GM18873 (cell line): ENCODE measurements around the gene ING4.
A peak's percentile ranks its signal among the peaks of the same experiment; 100 is the strongest.

Experiments
- ATAC-seq: cut with Tn5 transposase; IDR thresholded peaks from one replicate; pipeline ENCODE4 v1.9.1; 2021; ENCODE audit warnings: mild to moderate bottlenecking, moderate library complexity, moderate number of reproducible peaks; ENCODE audit not compliant: unreplicated experiment, low FRiP score

The ING4 gene

DNA sequence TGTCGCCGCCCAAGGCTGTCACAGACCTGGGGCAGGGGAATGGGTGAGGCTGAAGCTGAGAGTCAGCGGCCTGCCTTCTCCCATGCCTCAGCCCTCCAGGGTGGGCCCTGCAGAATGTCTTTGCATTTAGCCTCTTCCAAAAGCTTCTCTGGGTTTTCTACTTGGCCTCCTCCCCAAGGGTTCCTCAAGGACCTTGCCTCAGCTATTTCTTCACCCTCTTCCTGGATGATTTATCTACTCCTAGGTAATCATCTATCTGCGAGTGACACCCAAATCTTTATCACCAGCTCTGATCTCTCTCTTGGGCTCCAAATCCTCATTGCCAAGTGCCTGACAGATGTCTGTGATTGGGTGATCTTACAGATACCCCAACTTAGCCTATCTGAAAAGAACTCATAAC is 22.4 kb downstream of the ING4 start:
- ATAC-seq, result no peak

DNA sequence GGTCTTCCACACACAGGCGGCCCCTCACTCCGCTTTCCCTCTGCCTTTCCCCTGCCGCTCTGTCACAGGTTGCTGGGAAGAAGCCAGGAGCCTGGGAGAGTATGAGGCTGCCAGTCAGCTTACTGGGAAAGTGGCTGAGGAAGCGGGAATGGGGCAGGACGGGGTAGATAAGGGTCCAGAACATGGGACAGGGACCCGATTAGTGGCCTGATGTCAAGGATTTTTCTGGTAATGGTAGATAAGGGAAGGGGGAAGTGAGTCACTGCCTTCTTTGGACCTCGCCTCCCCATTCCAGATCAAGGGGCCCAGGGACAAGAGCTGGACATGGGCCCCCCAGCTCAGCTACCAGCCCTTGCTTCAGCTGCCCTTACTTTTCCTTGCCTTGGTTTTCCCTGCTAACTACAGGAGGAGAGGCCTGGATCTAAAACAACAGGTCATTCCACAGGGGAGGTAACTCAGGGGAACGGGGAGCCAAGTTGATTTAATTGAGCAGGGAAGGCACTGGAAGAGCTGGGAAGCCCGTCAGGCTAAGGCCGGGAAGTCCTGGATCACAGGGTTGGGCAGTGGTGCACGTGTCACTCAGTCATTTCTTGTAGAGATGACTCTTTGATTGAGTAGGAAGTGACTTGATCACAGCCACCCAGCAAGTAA is 23.6 kb downstream of the ING4 start:
- ATAC-seq, result no peak

DNA sequence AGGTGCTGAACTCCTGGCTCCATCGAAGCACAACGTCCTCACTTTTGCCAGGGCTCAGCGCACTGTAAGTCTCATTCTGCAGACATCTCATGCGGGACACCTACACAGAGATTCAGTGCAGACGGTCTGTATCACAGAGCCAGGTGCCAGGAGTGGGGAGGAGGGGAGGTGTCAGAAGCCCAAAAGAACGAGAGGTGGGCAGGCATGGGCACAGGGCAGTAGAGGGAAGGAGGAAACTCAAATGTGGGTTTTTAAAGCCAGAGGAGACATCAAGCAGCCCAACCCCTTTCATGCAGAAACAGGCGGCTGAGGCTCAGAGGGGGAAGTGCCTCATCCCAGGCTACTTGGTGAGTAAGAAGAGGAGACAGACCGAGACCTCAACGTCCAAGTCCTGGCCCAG is 24.6 kb downstream of the ING4 start:
- ATAC-seq, result no peak

DNA sequence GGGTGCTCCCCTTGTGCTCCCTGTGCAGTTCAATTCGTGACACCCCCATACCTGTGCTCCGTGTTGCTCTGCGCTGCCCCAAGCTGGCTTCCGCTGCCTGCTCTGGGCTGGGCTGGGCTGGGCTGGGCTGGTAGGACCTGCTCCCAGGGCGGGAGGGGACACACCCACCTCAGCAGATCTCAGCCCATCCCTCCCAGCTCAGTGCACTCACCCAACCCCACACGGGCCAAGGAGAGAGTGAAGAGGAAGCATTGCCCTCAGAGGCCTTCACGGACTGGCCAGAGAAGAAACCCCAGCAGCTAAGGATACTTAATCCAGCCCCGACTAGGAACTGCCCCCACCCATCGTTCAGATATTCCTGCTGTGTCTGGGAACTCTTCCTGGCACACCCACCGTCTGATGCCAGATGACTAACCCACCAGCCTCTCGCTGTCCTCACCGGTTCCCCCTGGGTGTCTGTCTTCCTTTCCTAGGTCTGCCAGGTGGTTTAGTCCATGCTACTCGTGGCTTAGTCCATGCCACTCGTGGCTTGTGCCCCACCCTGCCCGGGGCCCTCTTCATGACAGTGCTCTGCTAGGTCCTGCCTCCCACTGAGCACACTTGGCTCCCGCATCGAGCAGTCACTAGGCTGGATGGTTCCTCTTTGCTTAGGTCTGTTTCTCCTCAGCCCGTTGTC is 26.9 kb downstream of the ING4 start, which contains the start of gene LPAR5:
TSS of gene LPAR5 (minus strand) at position 104 of the 676 bp plus-strand sequence. CDS start 14,711 bp downstream, outside the sequence.
- no peak for ATAC-seq

DNA sequence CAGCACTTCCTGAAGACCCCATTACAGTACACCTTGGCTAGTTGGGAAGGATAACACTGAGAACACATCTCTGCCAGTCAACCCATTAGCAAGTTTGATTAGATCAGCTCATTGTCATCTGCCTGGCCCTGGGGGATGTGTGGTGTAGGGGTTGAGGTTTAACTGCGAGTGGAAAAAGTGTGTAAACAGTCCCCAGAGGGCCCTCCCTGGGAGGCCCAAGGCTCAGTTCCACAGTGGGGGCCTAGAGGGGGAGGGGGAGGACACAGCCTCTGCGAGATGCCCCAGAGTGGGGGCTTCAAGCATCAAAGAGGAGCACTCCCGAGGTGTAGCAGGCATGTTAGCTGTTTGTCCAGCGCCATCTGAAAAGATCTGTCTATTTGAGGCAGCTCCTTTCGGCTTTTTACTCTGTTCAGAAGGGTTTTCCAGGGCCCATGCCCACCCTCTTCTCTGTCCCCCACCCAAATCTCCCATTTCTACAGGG is 27.5 kb downstream of the ING4 start:
- ATAC-seq, result no peak

DNA sequence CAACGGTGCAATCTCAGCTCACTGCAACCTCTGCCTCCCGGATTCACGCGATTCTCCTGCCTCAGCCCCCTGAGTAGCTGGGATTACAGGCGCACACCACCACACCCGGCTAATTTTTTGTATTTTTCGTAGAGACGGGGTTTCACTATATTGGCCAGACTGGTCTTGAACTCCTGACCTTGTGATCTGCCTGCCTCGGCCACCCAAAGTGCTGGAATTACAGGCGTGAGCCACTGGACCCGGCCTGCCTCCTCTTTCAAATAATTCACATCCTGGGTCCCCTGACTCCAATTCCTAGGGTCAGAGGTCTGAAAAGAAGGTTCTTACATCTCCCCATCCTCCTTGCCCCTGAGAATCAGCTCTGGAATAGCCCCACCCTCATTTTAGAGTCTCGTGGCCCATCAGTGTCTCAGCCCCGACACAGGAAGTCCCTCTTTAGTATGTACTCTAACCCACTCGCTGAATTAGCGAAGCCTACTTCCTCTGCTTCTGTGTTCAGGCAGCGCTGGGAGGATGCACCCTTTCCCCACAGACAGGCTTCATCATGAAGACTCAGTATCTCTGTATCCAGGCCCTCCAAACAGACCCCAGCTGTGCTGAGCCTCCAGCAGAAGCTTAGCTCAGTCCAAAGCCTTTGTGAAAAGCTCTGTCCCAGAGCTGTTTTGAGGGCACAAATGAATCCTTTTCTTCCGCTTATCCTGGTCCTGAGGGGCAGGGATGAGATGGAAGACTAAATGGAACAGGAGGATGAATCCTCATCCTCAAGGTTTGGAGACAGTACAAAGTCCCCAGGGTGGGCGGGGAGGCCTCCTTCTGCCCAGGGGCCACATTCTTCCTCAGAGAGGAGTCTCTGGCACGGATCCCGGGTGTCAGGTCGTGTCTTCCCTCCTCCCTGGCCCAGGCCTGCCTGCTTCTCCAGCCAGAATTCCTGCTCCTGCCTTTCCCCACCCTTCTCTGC is 30.6 kb downstream of the ING4 start:
- ATAC-seq, result peak; percentile 52

DNA sequence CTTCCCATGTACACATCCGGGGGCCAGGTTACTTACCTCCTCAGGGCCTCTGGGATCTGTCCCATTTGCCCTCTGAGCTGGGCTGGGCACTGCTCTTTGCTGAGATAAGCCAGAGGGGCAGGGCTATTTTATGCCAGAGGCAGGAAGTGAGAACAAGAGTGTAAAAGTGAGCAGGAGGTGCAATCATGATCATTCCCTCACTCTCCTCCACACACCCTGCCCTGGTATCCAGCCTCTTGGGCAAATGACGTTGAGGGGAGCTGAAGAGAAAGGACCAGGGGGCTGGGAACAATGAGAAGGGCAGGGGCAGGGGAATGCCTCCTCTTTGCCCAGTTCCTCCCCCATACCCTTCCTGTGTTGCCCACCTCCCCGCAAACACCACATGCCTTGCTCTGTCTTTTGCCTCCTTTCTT is 31.4 kb downstream of the ING4 start:
- no peak for ATAC-seq

DNA sequence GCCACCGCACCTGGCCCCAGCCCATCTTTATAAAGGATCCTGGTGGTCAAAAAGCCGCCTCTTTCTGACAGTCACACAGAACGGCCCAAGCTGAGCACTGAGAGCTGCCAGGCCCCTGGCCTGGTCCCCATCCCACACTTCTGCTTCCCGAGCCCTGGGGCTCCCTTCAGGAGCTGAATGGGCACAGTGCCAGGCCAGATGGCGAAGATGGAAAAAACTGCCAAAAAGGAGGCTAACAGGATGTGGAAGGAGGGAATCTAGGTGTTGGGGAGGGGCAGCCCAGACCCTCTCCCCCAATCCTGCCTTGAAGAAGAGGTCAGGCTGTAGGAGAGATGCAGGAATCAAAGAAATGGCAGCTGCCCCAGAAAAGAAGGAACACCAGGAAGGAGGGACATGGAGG is 32.2 kb downstream of the ING4 start:
- no peak for ATAC-seq

DNA sequence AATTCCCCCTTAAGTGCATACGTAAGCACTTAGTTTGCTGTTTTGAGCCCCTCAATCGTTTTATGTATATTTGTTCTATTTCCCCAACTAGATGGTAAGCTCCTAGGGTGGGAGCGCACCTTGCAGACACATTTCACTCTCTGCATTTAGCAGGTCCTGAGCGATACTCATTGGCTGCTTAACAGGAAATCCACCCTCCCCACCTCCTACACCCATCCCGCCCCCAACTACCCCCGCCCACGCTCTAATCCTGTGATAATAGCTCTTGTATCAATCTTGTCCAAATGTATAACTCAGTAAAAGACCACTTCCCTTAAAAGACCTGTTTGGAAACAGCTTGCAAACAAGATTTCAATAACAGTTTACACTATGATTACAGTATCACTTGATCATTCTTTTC is 35.3 kb downstream of the ING4 start:
- ATAC-seq, result no peak

DNA sequence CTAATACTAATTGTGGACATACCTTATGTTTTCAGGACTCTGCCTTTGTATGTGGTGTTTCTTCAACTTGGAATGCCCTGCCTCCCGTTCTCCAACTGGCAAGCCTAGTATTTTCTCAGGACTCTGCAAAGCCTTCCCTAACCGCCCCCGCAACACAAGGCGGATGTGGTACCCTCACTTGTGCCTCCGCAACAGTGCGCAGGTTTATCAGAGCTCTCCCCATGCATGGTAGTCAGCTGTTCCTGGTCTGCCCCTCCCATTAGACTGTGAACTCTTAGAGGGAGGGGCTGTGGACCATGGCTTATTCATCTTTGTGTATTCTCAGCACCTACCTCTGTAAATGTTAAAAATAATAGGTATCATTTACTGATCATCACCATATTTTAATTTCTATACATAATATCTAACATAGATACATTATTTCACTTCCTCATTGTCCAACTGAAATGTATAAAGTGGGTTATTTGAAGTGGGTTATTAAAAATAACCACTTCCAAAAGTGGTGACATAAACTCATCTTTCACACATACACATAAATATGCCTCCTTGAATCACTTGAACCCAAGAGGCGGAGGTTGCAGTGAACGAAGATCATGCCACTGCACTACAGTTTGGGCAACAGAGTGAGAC is 36.1 kb downstream of the ING4 start:
- no peak for ATAC-seq

DNA sequence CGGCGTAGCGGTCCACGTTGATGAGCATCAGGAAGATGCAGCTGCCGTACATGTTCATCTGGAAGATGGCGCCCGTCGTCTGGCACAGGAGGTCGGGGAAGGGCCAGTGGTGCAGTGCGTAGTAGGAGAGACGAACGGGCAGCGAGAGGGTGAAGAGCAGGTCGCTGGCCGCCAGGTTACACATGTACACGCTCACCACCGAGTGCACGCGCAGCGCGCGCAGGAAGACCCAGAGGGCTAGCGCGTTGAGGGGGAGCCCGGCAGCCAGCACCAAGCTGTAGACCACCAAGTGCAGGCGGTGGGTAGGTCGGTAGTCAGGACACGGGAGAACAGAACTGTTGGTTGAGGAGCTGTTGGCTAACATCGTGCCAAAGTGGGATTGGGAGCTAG is 42.0 kb downstream of the ING4 start:
- ATAC-seq, result no peak

DNA sequence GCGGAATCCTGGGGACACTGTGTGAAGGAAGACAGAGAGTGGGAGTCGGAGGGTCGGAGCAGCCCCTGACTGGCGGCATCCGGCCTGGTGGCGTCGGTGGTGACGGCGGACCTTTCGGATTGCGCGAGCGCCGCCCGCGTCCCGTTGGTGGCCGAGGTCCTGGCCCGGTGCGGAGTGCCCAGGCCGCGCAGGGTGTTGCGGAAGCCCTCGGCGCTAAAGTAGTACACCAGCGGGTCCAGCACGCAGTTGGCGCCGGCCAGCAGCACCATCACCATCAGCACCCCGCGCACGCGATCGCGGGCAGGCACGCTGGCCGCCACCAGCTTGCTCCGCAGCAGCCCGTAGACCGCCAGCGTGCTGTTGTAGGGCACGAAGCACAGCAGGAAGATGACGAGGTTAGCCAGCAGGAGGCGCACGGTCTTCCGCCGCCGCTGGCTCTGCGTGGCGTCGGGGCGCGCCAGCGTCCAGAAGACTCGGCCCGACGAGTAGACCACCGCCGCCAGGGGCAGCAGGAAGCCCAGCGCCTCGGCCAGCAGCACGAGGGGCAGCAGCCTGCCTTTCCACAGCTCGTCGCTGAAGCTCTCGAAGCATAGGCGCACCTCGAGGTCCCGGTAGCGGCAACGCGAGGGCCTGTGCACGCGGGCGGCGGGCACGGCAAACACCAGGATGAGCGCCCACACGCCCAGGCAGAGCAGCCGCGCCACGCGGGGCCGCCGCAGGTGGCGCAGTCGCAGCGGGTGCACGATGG is 42.6 kb downstream of the ING4 start:
- ATAC-seq, result no peak

DNA sequence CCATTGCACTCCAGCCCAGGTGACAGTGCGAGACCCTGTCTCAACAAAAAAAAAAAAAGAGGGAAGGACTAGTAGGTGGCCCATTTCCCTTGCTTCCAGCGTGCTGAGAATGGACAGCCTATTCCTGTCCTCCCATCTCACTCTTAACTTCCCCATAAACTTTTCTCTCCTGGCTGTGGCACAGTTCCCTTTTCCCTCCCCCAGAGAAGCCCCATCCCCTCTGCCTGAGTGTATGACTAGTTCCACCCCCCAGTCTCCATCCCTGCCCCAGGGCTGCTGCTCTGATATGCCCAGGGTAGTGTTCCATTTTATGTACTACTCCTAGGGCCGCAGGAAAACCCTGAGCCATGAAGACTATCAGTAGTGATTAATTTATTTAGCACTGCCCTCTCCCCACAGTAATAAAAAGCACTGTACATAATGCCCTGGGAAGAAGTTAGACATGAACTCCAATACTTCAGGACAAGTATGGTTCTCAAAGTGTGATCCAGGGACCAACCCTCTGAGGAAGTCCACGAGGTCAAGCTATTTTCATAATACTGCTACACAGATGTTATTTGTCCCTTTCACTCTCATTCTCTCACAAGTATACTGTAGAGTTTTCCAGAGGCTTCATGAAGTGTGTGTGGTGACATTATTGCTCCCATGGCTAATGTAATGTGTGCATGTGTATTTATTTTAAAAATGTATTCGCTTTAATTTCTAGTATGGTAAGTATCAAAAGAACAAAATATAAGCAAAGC is 44.3 kb downstream of the ING4 start:
- ATAC-seq, result no peak

DNA sequence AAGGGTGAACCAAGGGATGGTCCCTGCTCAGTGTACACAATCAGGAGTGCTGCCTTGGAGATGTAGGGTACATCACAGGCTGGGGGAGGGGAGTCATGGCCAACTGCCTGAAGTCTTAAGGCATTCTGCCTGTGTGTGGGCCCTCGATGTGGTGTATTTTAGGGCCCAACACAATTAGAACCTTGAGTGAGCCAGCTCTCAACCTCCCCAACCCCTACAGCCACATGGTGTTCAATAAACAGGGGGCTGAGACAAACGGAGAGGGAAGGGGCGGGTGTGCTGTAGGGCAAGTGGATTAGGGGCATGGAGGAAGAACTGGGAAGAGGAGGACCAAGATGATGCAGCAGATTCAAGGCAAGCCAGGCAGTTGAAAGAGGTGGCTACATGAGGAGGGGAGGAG is 47.1 kb downstream of the ING4 start:
- ATAC-seq, result no peak

DNA sequence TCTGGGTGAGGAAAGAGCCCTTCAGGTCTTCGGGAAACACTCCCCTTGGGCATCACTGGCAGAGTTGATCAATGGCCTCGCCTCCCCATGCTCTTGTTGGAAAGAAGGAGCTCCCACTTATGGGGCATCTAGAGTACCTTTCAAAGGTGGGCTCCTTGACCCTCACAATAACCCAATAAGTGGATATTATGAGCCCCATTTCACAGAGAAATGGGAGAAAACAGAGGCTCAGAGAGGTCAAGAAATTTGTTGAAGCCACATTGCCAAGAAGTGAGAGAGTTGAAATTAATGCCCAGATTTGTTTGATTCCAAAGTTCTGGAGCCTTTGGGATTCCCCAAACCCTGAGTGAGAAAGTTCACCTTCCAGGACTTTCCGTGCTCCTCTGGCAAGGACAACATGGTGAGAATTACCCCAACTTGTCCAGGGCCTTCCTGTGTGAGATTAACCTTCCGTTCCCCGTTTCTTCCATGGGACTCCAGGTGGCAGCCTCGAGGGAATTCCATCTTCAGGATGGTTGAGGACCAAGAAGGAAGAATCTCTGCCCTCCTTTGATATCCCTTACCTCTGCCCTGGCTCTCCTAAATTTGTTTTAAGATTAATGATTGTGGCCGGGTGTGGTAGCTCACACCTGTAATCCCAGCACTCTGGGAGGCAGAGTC is 48.3 kb downstream of the ING4 start:
- ATAC-seq, result no peak

DNA sequence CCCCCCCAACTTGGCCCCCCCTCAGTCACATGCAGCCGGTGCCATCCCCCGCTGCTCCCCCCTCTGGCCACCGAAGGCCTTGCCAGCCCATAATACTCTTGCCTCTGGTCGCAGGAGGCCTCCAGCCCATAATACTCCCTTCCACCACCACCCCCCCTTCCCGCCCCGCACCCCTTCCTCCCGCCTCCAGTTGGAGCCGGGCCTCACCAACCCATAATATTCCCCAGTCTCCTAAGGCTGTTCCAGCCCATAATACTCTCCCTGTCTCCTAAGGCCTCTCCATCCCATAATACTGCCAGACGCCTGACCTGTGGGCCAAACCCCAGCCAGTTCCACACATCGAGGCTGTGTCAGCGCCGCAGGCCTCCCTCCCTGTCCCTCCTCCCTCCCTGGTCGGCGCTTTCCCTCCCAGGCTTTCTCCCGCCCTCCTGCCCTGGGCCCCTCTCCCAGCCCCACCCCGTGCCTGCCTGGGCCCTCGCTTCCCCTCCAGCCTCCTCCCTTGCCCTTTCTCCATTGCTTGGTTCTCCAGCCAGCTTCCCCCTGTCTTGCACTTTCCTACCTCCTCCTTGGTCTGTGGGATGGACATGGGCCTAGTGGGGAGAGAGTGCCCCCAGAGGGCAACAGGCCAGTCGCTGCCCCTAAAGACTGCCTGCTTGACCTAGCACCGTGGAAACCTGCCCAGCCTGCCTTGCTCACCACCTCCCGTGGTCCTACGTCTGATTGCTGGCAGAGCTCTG is 49.0 kb downstream of the ING4 start:
- ATAC-seq, result no peak

DNA sequence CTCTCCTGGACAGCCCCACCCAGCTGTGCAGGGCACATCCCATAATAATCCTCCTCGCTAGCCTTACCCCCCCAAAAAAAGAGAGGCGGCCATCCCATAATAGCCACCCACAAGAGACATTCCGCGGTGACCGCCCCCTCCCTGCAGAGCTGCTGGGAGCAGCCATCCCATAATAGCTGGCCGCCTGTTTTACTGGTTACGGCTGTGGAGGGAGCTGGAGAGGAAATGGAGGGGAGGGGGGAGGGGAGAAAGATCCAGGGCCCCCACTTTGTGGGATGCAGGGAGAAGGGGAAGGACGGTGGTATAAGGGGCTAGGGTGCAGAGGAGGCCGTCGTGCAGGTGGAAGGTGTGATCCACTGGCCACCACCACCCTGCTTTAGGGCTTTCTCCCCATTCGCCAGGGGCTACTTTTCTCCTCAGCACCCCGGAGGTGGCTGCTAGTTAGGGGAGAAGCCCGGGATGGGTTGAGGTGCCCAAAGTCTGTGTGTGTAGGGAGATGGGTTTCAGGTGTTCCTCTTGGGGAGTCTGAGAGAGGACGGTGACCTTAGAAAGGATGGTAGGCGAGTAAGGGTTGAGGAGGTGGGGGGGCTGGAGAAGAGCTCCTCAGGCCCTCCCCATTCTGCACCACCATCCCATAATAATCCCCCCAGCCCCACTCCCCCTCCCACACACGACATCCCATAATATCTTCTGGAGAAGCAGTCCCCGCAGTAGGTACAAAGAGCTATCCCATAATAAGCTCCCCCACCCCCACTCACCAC is 49.7 kb downstream of the ING4 start:
- no peak for ATAC-seq
